ENCODE data around the gene PRUNE2.

PRUNE2 gene

DNA sequence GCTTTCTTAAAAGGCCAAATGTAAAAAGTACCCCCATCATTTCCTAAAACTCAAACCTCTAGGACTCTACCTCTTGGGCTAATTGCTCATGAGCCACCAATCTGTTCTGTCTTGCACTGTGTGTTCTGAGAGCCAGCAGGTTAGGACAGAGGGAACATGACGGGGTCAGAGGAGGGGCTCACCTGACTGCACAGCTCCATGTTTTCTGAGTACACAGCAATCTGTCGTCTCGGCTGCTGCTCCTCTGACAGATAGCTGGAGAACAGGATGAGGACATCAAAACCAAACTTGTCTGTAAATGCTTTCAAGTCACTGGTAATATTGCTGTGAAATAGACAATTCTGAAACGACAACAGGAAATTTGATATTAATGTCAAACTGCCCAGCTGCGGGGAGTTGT is 192.5 kb downstream of the PRUNE2 start:
- Histone ChIP-seq H3K27ac (ENCODE audit: low read depth, low read length) (no peak overlapping the region), H3K4me3 (ENCODE audit: insufficient read depth, low read length, poor library complexity, severe bottlenecking) (no peak overlapping the region), H3K36me3 (ENCODE audit: low read length) (no peaks in the 10 kb centered on the region), H3K4me2 (ENCODE audit: low read depth, low read length, poor library complexity, severe bottlenecking) (no peak overlapping the region), H2AFZ (ENCODE audit: low read depth, low read length, severe bottlenecking) (no peak overlapping the region), H3K9ac (ENCODE audit: low read length) (no peak overlapping the region), H3K27me3 (ENCODE audit: low read length) (no peaks in the 10 kb centered on the region), H3F3A (ENCODE audit: insufficient read depth) (no peaks in the 10 kb centered on the region), H4K20me1 (ENCODE audit: low read depth, low read length) (no peaks in the 10 kb centered on the region), H3K9me2 (replicated peaks; ENCODE audit: insufficient read depth, low read length) (no peaks in the 10 kb centered on the region), H3K79me2 (ENCODE audit: insufficient read depth, low read length) (no peaks in the 10 kb centered on the region), H3K9me3 (ENCODE audit: insufficient read depth, low read length) (no peaks in the 10 kb centered on the region)
- TF ChIP-seq, protein P1, sequence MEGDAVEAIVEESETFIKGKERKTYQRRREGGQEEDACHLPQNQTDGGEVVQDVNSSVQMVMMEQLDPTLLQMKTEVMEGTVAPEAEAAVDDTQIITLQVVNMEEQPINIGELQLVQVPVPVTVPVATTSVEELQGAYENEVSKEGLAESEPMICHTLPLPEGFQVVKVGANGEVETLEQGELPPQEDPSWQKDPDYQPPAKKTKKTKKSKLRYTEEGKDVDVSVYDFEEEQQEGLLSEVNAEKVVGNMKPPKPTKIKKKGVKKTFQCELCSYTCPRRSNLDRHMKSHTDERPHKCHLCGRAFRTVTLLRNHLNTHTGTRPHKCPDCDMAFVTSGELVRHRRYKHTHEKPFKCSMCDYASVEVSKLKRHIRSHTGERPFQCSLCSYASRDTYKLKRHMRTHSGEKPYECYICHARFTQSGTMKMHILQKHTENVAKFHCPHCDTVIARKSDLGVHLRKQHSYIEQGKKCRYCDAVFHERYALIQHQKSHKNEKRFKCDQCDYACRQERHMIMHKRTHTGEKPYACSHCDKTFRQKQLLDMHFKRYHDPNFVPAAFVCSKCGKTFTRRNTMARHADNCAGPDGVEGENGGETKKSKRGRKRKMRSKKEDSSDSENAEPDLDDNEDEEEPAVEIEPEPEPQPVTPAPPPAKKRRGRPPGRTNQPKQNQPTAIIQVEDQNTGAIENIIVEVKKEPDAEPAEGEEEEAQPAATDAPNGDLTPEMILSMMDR (IDR thresholded peaks at IDR 0.05; ENCODE audit: insufficient read depth, low read length, poor library complexity, severe bottlenecking): no peak
- TF ChIP-seq EZH2phosphoT487 (conservative IDR thresholded peaks at IDR 0.05; ENCODE audit: low read length): no peak

DNA sequence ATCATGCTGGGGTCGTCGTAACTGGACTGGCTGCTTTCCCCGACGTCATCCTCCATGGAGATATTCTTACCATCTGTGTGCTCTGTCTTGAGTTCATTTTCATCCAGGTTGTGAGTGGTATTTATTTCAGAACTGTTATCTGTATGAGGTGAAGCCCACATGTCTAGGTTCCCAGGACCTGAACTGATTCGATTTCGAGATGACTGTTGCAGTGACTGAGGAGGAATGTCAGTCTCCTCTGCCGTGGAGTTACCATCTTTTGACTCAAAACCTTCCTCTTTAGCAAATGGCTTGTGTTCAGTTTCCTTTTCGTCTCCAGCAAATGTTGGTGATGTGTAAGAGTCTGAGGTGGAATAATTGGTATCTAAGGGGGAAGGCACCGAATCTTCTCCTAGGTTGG is 196.9 kb downstream of the PRUNE2 start:
- no peaks in the 10 kb centered on the region for H3K27me3 ChIP-seq (ENCODE audit: low read length)
- H3K9me3 ChIP-seq (ENCODE audit: insufficient read depth, low read length): no peaks in the 10 kb centered on the region
- H2AFZ ChIP-seq (ENCODE audit: low read depth, low read length, severe bottlenecking): no peak overlapping the region
- no peaks in the 10 kb centered on the region for H3K36me3 ChIP-seq (ENCODE audit: low read length)
- no peaks in the 10 kb centered on the region for H3K9me2 ChIP-seq (replicated peaks; ENCODE audit: insufficient read depth, low read length)
- no peaks in the 10 kb centered on the region for H3K79me2 ChIP-seq (ENCODE audit: insufficient read depth, low read length)
- no peaks in the 10 kb centered on the region for H3F3A ChIP-seq (ENCODE audit: insufficient read depth)
- no peak overlapping the region for H3K4me2 ChIP-seq (ENCODE audit: low read depth, low read length, poor library complexity, severe bottlenecking)
- no peaks in the 10 kb centered on the region for H4K20me1 ChIP-seq (ENCODE audit: low read depth, low read length)
- no peak overlapping the region for H3K27ac ChIP-seq (ENCODE audit: low read depth, low read length)
- TF ChIP-seq EZH2phosphoT487 (conservative IDR thresholded peaks at IDR 0.05; ENCODE audit: low read length): no peak
- TF ChIP-seq, protein P1 (IDR thresholded peaks at IDR 0.05; ENCODE audit: insufficient read depth, low read length, poor library complexity, severe bottlenecking): no peak
- H3K4me3 ChIP-seq (ENCODE audit: insufficient read depth, low read length, poor library complexity, severe bottlenecking): no peak overlapping the region
- H3K9ac ChIP-seq (ENCODE audit: low read length): no peak overlapping the region

DNA sequence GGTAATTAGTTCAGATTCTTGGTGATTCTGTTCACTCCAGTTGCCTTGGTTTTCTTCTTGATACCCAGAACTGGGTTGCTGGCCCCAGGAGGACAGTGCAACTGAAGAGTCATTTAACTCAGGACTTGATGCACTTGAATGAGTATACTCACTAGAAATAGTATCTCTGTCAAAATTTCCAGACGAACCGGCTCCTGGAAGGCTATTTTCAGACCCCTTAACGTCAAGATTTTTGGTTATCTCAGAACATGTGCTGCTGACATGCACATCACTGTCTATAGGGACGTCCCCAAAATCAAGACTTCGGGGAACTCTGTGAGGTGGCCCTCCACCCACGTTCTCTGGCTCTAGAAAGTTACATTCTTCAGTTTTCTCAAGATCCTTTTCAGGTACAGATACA is 198.4 kb downstream of the PRUNE2 start:
- Histone ChIP-seq H3K79me2 (ENCODE audit: insufficient read depth, low read length) (no peaks in the 10 kb centered on the region), H2AFZ (ENCODE audit: low read depth, low read length, severe bottlenecking) (no peak overlapping the region), H3K9ac (ENCODE audit: low read length) (no peak overlapping the region), H3K9me2 (replicated peaks; ENCODE audit: insufficient read depth, low read length) (no peaks in the 10 kb centered on the region), H3K27ac (ENCODE audit: low read depth, low read length) (no peak overlapping the region), H3K4me3 (ENCODE audit: insufficient read depth, low read length, poor library complexity, severe bottlenecking) (no peak overlapping the region), H4K20me1 (ENCODE audit: low read depth, low read length) (no peaks in the 10 kb centered on the region), H3K9me3 (ENCODE audit: insufficient read depth, low read length) (no peaks in the 10 kb centered on the region), H3K36me3 (ENCODE audit: low read length) (no peaks in the 10 kb centered on the region), H3K27me3 (ENCODE audit: low read length) (no peaks in the 10 kb centered on the region), H3K4me2 (ENCODE audit: low read depth, low read length, poor library complexity, severe bottlenecking) (no peak overlapping the region), H3F3A (ENCODE audit: insufficient read depth) (no peaks in the 10 kb centered on the region)
- TF ChIP-seq, protein P1 (IDR thresholded peaks at IDR 0.05; ENCODE audit: insufficient read depth, low read length, poor library complexity, severe bottlenecking): no peak
- no peak for TF ChIP-seq EZH2phosphoT487 (conservative IDR thresholded peaks at IDR 0.05; ENCODE audit: low read length)
